Fibroblast of the aortic adventitia (primary cell): ENCODE results near the gene HOXD9. TPM values are rescaled to one million over a fixed set of nuclear protein-coding genes. Genes with fewer than 3 reads are reported as not detected.

ENCODE experiments used
- DNase-seq: peaks from one replicate; pipeline ENCODE4 v3.0.0-alpha.2; 2010; ENCODE audit warnings: low read depth
- H3K4me3 ChIP-seq: 2 replicates; pipeline ENCODE4 v1.5.1; 2011; ENCODE audit warnings: low read depth, mild to moderate bottlenecking, control low read depth, low read length, moderate library complexity
- total RNA-seq: library from RNA; depleted of rRNA; stranded (reverse); fragments of >200 nt; gene quantifications from 2 replicates; pipeline ENCODE4 v1.2.3, GENCODE V29; 2012; ENCODE audit warnings: low replicate concordance
- TF ChIP-seq, protein P1 (sequence below): IDR thresholded peaks from 2 replicates; pipeline ENCODE4 v1.5.1; 2011; ENCODE audit warnings: mild to moderate bottlenecking, low read length, control low read depth, inconsistent platforms; ENCODE audit not compliant: insufficient read depth

The HOXD9 gene
- total RNA-seq, 1 donor: not detected

DNA sequence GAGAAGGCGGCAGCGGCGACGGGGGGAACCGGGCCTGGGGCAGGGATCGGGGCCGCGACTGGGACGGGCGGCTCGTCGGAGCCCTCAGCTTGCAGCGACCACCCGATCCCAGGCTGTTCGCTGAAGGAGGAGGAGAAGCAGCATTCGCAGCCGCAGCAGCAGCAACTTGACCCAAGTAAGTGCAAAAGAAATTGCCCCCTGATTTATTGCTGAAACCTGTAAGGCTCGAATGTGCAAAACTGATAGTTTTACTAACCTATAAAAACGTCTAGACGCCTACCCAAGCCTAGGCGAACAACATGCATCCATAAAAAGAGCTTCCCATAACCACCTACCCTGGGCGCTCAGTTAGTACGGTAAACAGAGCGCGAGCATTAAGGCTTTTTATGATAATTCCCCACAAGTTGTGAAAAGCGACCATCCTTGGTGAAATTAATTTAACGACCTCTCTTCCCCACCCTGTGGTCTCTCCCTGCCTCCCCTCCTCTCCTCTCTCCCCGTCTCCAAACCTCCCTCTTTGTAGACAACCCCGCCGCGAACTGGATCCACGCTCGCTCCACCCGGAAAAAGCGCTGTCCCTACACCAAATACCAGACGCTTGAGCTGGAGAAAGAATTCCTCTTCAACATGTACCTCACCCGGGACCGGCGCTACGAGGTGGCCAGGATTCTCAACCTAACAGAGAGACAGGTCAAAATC lies 1.0 kb downstream of the HOXD9 start:
- no peak for DNase-seq
- no peak overlapping the region for H3K4me3 ChIP-seq
- TF ChIP-seq, protein P1, sequence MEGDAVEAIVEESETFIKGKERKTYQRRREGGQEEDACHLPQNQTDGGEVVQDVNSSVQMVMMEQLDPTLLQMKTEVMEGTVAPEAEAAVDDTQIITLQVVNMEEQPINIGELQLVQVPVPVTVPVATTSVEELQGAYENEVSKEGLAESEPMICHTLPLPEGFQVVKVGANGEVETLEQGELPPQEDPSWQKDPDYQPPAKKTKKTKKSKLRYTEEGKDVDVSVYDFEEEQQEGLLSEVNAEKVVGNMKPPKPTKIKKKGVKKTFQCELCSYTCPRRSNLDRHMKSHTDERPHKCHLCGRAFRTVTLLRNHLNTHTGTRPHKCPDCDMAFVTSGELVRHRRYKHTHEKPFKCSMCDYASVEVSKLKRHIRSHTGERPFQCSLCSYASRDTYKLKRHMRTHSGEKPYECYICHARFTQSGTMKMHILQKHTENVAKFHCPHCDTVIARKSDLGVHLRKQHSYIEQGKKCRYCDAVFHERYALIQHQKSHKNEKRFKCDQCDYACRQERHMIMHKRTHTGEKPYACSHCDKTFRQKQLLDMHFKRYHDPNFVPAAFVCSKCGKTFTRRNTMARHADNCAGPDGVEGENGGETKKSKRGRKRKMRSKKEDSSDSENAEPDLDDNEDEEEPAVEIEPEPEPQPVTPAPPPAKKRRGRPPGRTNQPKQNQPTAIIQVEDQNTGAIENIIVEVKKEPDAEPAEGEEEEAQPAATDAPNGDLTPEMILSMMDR: no peak

DNA sequence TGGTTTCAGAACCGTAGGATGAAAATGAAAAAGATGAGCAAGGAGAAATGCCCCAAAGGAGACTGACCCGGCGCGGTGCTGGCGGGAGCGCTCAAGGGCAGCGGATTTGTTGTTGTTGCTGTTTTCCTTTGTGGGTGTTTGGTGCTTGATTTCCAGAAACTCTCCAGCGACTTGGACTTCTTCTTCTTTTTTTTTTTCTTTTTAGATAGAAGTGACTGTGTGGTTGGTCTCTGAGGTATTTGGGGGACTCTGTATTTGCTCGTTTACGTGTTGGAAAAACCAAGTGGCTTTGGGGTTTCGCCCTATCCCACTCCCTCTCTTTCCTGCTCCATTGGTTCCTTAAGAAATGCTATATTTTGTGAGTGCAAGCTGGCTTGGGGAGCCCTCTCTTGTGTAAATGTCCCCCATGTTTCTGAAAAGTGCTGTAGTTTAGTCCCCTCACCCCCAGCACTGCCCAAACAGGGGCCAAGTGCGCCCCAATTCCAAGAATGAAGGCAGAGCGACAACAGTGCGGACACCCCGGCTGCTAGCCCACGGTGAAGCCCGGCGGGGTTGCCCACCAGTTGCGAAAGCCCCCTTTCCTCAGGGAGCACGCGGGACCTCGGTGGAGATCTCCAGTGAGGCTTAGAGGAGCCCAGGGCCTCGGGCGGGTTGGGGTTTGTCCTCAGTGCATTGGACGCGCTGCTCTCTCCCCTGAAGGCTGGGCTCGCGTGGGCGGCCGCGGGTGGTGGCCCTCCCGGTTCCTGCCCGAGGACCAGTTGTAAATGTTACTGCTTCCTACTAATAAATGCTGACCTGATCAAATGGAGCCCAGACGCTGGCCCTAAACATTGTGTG lies 1.8 kb downstream of the HOXD9 start:
- no peak for DNase-seq
- H3K4me3 ChIP-seq: no peak overlapping the region
- TF ChIP-seq, protein P1: no peak

DNA sequence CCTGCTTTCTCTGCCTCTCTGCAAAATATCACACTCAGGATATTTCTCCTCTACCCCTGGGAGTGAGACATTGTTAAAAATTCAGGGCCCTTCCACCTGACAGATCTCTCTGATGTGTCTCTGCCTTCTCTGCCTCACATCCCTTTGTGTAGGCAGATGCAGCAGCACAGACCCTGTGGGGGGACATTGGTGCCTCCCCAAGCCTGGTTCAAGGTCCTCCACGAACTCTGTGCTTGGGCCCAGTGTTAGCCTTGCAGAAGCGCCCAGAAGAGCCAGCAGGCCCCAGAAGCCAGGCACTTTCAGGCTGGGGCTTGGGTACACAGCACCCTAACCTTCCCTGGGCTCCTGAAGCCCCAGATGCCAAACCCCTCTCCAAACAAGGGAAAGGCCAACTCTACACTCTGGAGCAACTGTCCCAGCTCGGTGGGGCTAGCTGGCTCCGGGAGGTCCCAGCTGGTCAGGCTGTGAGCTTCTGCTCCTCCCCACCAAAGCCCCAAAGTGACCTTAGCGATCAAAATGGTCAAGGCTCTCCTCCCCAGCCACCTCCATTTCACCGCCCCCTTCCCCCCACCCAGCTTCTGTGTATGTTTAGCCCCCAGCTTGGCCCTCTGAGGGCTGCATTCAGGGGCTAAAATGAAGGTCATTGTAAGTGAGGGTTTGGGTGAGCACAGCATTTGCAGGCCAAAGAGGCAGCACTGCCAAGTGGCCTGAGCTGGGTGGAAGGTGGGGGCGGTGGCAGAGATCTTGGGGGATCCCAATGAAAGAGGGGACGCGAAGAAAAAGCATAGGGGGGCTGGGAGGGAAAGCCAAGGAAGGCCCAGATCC lies 2.6 kb downstream of the HOXD9 start:
- TF ChIP-seq, protein P1: no peak
- no peak overlapping the region for H3K4me3 ChIP-seq
- DNase-seq: no peak

DNA sequence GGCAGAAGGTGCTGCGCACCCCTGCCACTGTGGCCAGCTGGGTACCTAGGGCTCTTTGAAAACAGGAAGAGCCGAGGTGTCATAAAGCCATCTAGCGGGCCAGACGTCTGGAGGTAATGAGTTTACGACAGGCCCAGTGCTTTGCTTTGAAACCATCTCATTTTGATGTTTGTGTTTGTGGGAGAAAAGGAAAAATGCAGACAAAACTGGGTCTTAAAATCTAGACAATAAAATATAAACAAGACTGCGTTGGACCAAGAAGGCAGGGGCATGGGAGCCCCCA lies 3.2 kb downstream of the HOXD9 start:
- TF ChIP-seq, protein P1: no peak
- no peak overlapping the region for H3K4me3 ChIP-seq
- DNase-seq: no peak

DNA sequence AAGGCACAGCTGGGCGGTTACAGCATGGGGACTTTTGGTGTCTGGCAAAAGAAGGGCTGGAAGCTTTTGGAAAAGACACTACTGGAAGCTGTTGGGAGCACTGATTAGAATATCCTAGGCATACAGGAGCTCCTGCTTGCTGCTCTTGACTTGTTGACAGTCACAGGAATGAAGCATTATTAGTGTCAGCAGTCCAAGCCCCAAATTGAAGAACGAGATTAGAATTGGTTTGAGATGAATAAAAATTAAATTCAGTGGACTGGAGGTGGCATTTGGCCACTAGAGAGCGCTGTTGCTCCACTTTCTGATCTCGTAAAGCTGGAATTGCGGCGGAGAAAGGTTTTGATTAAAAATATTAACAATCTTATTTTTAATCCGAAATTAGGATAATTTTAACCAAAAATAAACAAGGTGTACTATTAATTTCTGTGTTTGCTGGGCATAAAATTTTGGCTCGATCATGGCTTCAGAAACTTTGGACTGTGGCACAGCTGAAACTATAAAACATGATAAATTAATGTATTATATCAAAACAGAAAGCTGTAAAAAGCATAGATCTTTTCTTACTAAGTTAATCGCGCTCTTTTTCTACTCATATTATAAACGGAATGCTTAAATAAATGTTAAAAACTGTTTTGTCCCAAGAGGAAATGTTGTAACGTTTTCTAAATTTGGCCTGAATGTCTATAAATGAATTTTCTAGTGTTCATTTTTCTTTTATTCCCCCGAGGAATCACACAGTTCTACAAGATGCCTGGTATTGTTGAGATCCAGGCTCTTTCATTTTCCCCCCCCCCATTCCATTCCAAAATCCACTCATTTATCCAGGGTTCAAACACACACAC lies 4.6 kb downstream of the HOXD9 start:
- H3K4me3 ChIP-seq: no peak overlapping the region
- TF ChIP-seq, protein P1: peak; percentile 75
- peak; percentile 78 for DNase-seq

DNA sequence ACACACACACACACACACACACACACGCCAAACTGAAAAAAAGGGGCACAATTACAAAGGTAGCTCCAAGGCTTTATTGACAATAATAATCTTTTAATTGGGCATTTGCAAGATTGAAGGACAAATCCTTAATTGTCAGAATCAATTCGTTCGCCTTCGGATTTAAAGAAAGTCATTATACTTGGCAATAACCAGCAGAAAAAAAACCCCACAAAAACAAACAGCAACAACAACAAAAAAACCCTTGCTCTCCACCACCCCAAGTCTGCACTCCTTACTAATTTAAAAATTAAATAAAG lies 5.2 kb downstream of the HOXD9 start:
- no peak overlapping the region for H3K4me3 ChIP-seq
- DNase-seq: no peak
- TF ChIP-seq, protein P1: no peak
